HG02763 (cell line): ENCODE data around the gene MARCHF9.

Experiments
- ATAC-seq: cut with Tn5 transposase; IDR thresholded peaks from one replicate; pipeline ENCODE4 v1.9.1; 2021; ENCODE audit warnings: mild to moderate bottlenecking, moderate library complexity; ENCODE audit not compliant: unreplicated experiment

MARCHF9 gene

DNA sequence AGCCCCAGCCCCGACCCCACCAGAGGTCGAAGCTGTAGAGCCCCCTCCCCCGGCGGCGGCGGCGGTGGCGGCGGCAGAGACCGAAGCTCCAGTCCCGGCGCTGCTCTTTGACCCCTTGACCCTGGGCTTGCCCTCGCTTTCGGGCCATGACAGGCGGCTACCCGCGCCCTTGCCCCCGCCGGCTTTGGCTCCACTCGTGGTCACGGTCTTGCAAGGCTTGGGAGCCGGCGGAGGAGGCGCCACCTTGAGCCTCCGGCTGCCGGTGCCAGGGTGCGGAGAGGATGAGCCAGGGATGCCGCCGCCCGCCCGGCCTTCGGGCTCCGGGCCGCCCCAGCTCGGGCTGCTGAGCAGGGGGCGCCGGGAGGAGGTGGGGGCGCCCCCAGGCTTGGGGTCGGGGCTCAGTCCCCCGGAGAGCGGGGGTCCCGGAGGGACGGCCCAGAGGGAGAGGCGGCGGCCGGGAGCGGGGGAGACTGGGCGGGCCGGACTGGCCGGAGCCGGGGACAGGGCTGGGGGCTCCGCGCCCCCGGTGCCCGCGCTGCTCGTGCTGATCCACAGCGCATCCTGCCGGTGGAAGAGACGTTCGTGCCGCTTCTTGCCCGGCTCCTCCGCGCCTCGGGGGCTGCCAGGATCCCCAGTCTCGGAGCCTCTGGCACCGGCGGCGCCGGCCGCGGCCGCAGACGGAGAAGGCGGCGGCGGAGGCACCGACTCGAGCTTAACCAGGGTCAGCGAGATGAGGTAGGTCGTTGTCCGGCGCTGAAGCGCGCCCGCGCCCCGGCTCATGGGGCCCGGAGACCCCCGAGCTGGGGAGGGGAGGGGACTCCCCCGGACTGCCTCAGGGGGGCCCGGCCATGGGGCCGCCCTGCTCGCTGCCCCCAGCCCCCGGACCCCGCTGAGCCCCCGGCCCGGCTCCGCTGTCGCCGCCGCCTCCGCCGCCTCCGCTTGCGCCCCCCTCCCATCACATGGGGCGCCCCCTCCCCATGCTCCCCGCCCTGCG lies 17.1 kb upstream of the MARCHF9 start:
- no peak for ATAC-seq

DNA sequence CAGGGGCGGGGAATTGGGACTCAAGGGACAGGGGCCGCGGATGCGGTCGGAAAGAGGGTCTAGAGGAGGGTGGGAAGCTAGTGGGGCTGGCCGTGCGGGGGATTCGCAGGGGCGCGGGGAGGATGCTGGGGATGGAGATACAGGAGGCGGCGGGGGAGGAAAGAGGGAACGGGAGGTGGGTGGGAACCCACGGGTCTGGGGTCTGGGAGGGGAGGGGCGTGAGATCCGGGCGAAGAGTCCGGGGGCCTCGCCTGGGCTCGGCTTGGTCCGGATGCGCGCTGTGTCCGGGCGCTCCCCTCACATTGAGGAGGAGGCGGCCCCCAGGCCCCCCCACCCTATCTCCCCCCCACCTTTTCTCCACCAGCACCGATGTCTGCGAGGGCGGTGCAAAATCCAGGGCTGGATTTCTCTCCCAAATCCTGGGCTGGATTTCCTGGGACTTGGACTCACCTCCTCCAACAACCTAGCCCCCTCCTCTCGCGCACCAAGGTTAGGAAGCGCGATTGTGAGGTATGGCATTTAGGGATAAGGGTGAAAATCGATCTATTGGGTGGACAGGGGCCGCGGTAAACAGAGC lies 16.2 kb upstream of the MARCHF9 start, which contains the start of gene AGAP2:
Gene AGAP2 (minus strand): TSS at position 82 of the 577 bp plus-strand sequence. CDS start 496 bp downstream, outside the sequence.
- no peak for ATAC-seq

DNA sequence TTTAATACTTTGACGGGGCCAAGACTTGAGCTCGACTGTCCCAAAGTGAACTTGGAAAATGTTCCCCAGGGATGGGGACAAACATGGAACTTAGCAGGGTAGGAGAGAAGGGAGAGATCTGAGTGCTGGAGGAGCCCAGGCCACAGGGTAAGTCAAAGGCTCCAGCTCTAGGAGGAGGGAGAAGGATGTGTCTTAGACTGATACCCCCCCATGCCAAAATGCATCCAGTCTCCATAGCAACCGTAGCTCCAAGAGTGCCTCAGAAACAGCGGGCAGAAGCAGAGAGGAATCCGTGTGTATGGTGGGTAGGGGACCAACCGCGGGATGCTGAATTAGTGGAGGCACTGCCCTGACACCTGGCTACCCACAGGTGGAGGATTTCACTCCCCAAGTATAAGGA lies 15.5 kb upstream of the MARCHF9 start:
- no peak for ATAC-seq

DNA sequence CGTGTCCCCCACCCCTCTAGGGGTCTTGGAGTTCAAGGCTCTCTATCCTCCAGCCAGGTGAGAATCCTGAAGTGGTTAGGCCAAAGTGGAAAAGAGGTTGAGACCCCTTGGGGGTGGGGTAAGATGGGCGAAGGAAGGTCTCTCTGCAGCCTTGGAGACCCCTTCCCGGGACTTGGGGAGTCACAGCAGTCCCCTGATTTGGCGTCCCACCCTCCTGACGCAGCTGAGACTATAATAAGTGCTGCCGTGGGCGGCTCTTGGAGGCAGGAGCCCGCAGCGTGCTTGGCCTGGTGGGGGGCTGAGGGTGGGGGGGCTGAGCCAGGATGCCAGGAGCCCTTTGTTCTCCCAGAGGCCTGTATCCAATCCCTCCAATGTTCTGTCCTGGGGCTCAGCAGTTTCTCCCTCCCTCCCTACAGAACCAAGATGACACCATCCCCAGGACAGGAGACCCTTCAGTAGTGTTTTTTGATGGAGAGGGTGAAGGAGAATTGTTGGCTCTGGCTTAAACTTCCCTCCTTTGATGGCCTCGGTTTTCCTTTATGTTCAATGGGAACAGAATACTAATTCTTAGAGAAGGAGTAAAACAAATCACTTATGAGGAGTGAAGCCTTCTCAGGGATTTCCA lies 14.9 kb upstream of the MARCHF9 start:
- no peak for ATAC-seq

DNA sequence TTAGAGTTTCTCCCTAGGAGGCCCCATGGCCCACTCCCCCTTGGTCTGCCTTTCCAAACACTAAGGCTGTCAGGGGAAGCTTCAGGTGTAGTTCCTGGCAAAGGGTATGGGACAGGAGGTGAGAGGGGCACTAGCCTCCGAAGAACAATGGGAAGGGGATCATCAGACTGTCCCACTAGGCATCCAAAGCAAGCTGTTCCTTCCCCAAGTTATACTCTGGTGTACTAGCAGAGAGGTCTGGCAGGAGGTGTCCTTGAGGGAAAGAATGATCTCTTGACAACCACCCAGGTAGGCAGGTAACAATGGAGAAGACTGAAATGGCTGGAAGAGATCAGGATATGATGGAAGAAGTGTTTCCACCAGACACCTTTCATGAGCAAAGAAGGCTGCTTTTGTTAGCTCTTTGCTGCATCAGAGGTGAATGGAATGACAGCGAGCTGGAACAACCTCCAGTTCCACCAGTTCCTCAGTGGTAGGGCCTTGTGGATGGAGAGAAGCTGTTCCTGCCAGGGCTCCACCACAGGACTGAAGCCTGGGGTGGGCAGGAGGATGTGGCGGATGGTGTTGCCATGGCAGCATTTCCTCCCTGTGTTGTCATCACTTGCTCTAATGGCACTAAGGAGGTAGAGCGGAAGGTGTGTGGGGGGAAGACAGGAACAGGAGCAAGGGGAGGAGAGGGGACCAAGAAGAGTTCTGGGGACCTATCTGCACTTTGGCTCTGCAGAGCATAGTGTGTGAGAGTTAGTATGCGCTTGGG lies 14.1 kb upstream of the MARCHF9 start:
- peak; percentile 37 for ATAC-seq

DNA sequence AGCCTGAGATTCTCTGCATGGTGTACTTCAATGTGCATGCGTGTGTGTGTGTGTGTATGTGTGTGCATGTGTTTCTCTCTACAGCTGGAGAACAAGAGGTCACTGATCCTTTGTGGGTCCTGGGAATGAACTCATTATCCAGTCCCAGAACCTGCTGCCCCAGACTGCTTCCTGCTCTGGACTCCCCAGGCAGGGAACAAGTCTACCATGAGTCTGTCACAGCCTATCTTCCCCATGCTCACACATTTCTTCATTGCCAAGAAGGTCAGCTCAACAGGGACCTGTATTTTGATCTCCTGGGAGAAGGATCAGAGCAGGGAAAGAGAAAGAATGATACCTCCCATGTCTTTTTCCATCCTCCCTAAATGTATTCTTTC lies 13.5 kb upstream of the MARCHF9 start:
- no peak for ATAC-seq

DNA sequence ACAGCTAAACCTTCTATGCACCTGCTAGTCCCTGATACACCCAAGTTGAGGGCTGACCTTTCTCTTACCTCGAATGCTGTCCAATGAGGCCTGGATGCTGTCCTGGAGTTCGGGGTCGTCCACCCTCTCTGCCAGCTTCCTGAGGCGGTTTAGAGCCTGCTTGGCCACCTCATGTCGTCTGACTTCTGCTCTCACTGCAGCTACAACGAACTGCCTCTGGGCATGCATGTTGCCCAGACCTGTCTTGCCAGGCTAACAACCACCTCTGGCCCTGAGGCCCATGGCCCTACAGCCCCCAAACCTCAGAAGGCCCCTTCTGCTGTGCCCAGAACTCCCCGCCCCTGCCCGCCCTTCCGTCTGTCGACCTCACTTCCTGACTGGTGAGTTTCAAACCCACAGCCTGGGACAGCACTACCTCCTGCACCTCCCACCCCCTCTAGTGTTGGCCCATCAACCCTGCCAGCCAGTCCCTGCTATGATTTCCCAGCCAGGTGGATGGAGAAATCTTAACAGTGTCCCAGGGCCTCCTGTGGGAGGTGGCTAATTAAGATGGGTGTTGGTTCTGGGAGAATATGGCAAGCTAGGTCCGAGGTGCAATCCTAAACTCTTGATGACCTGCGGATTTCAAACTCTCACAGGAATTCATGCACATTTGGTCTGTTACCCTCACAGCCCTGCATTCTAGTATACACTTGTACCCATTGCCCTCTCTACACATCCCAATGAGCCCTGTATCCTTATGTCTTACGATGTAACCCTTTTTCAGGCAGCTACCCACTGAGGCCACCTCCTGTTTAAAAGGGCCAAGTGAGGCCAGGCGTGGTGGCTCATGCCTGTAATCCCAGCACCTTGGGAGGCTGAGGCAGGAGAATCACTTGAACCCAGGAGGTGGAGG lies 12.8 kb upstream of the MARCHF9 start:
- ATAC-seq, result peak; percentile 50

DNA sequence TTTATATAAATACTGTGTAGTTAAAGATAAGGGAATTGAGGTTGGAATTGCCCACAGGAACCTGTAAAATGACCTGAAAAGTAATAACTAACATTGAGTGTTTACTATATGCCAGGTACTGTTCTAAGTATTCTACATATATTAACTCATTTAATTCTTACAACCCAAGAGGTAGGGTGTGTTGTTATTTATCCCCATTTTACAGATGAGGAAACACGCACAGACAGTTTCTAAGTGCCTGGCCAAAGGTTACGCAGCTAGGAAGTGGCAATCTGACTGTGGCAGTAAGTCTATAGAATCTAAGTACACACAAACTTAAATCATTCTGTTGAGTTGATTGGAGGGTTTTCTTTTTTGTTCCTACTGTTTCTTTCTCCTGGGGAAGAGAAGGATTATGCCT lies 11.1 kb upstream of the MARCHF9 start:
- no peak for ATAC-seq

DNA sequence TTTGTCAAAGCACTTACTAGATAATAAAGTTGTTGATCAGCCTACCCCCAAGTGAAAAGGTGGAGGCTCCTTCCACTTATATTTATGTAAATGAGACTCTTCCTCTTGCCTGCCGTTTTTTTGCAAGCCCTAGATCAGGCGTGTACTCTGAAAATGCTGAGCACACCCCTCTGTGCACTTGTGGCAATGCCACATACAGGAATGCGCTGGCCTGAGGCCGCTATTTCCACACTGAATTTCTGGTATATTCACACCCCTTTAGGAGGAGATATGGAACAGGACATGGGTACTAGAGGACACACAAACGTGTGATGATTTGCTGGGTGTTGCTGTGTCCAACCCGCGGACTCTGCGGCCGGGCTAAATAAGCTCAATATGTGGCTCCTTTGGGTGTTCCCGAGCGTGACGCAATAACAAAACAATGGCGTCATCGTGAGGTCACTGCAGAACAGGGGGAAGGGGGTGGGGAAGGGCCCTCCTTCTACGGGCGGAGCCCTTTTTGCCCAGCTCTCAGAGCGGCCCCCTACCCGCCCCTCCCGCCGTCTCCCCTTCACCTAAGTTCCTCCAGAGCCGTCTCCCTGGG lies 10.6 kb upstream of the MARCHF9 start:
- ATAC-seq, result peak; percentile 30

DNA sequence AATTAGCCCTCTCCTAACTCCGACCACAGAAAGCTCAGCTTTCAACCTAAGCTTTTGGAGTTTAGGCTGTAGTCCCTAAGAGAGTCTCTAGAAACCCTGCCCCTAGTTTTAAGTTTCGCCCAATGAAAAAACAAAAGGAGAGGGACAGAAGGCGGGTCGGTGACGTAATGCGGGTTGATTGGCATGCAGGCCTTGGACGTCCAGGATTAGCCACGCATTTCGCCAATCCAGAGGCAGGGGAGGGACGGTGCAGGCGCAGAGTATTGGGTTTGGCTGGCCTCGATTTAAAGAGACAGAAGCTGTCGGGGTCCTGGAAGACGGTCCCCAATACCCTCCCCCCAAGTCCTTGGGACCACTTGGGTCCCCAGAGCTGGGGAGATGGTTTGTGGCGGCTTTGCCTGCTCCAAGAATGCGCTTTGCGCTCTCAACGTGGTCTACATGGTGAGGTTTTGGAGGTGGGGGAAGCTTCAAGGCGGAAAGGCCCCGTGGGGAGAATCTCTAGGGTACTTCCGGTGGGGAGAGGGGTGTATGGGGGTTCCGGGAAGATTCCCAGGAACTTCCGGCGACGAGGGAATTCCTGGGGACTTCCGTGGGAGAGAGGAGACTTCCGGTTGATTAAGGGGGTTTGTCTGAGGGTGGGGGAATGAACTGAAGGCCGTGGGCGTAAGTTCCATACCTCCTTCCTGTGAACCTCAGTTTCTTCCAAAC lies 10.0 kb upstream of the MARCHF9 start, which contains the start of gene TSPAN31:
Gene TSPAN31 (plus strand): TSS at position 263 of the 708 bp plus-strand sequence. CDS start 116 bp downstream, at position 379.
- ATAC-seq, result peak; percentile 83

DNA sequence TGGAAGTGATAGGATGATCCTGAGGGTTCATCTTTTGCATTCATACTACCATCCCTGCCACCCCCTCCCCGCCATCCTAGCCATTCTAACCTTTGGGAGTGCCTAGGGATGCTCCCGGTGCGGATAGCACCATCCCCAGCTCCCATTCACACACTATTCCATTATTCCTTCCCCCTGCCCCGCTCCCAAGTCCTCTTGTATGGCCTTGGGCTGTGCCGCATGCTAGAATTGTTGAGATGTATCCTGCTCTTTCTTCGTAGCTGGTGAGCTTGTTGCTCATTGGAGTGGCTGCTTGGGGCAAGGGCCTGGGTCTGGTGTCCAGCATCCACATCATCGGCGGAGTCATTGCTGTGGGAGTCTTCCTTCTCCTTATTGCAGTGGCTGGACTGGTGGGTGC lies 9.4 kb upstream of the MARCHF9 start:
- no peak for ATAC-seq

DNA sequence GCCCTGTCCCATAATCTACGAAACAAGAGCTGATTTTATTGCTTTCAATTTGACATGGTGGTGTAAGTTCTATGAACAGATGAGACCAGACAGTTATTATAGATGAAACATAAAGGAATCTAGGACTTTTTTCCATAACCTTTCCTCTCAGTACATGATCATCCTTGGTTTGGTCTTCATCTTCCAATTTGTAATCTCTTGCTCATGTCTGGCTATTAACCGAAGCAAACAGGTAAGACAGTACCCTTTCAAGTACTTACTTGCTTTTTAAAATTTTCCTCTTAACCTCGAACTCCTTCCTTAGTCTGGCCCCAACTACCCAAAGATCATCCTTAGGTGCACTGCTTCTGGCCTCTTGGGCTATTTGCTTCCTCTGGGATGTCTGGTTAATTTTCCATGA lies 8.9 kb upstream of the MARCHF9 start:
- ATAC-seq, result no peak

DNA sequence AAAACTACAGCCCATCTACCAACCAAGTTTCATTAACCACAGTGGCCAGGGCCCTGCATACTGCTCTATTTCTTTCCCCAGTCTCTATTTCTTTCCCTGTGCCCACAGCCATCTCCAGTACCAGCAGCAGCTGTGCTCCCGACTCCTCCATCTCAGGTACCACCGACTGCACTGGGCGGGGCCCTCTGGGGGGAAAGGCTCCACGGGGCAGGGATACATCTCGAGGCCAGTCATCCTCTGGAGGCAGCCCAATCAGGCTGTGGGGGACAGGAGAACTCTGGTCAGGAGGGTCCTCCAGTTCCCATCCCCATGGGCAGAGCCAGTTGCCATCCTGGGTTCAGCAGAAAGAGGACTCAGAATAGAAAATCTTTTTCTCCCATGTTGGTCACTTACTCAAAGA lies 5.8 kb upstream of the MARCHF9 start:
- no peak for ATAC-seq

DNA sequence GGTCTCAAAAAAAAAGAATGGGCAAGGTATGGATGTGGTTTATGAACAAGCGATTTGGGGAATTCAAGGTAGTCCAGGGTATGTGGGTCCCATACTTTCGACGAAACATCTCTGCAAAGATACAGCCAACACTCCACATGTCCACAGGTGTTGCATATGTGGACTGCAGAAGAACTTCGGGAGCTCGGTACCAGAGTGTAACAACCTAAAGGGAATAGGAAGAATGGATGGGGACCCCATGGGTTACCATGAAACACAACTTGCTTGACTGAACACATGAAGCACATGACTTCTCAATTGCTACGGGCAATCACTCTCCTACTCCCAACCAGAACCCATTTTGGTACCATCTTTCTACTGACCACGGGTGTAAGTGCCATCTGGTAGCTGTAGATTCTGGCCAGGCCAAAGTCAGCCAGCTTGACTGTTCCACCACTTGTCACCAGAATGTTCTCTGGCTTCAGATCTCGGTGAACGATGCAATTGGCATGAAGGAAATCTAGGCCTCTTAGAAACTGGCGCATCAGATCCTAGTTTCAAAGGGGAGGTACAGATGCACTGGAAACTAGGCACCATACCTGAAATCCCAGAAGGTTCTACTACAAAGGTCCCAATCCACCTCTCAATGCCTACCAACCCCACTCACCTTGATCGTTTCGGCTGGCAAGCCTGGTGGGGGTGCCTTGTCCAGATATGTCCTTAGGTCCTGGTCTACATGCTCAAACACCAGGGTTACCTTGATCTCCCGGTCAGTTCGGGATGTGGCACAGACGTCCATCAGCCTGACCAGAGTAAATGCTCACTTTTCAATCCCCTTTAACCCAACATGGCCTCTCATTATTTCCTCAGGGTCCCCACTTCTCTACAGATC lies 4.1 kb upstream of the MARCHF9 start:
- ATAC-seq, result no peak

DNA sequence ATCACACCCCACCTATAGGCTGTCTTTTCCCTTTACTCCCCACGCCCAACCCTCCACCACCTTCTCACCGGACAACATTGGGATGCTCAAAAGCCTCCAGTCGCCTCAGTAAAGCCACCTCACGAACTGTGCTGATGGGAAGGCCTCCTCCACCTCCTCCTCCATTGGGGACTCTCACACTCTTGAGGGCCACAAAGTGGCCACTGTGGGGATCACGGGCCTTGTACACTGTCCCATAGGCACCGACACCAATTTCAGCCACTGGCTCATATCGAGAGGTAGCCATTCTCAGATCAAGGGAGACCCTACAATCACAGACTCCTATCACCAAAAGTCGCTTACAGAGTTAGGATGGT lies 3.5 kb upstream of the MARCHF9 start:
- ATAC-seq, result no peak

DNA sequence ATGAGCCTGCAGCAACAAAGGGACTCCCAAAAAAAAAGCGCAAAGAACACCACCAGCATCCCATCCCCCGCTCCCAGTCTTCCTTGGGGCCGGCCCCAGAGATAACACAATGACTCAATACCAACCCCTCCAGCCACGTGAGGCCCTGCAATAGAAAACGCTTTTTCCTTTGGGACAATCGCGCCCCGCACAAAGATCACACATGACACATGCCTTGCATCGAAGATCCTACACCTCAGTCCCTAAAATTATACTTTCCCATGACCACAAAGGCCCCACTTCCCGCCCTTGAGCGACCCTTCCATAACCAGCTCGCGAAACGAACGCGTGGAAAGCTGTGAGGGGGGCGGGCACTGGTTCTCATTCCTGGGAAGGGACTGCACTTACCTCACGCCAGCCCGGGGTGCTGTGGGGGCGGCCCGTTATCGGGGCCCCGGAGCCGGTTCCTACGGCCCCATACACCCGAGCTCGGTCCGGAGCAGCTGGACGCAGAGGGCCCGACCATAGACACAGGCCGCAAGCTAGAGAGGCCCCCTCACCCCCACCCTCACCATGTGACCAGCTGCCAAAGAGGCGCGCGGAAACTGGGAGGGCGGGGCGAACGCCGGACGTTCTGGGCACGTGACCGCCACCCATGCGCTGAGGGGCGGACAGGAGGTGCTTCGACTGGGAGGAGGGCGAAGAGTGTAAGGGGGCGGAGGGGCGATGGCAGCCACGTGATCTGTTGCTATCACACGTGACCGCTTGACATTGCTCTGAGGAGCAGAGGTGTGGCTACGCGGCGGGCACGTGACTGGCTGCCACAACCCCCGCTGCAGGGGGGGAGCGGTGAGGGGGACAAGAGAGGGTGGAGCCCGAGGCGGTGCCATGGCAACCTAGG lies 2.9 kb upstream of the MARCHF9 start, which contains the start of gene CDK4:
Gene CDK4 (minus strand): TSS at position 523 of the 880 bp plus-strand sequence. CDS start 593 bp downstream, outside the sequence.
- peak; percentile 78 for ATAC-seq

DNA sequence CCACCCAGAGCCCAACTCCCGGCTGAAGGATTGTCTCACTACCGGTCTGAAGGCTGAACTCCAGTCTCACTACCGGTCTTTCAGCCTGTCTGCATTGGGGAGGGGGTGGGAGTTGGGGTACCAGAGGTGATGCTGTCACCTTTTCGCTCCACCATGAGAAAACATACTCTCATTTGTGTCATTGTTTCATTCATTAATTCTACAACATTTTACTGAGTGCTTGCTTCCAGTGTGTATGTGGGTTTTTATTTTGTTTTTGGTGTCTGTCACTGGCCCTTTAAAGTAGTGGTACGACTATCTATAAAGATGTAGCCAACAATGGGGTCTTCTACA lies 2.3 kb upstream of the MARCHF9 start:
- ATAC-seq, result no peak
